ENCODE measurements around the gene CPED1.
A peak's percentile ranks its signal among the peaks of the same experiment; 100 is the strongest.

Gene CPED1

DNA sequence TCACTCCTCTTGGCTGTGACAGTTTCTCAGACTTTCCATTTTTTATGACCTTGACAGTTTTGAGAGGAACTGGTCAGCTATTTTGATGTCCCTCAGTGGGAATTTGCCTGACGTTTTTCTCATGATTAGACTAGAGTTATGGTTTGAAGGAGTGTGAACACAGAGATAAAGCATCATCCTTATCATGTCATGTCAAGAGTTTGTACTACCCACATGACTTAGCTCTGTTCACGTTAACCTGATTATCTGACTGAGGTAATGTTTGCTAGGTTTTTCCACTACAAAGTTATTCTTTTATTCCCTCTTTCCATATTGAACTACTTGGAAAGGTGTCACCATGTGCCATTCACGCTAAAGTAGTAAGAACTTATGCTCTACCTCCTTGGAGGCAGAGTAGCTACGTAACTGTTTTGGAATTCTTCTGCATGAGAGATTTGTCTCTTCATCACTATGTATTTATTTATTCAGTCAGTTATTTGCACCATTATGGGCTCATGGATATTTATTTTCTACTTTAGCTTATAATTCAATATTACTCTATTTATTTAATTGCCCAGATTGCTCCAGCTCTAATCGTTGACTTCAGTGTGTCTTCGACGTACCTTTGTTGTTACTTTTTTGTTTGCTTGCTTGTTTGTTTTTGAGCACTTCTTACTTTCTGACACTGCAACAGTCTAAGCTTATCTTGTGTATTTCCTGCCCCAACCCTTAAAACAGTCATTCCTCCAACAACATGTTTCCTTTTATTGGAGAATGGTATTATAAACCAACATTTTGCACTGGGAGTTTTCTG is 50.4 kb downstream of the CPED1 start:
- peaks cover 7% of the 10 kb centered on the region for H3K4me1 ChIP-seq (ENCODE audit: control insufficient read depth, insufficient read depth, low read length)
- H3K4me3 ChIP-seq (ENCODE audit: low read length): no peak overlapping the region
- no peak overlapping the region for H3K4me2 ChIP-seq (ENCODE audit: low read length)
- no peak overlapping the region for H3K9ac ChIP-seq (ENCODE audit: low read depth, low read length)
- no peaks in the 10 kb centered on the region for H3K36me3 ChIP-seq (ENCODE audit: insufficient read depth, low read length)
- H3K27me3 ChIP-seq (ENCODE audit: control insufficient read depth, insufficient read depth, low read length): no peaks in the 10 kb centered on the region
- H3K9me3 ChIP-seq (replicated peaks; ENCODE audit: low read length): no peaks in the 10 kb centered on the region

GRCh38 chr7:121039510-121039822 is 51.0 kb downstream of the CPED1 start:
- H3K9ac ChIP-seq (ENCODE audit: low read depth, low read length): no peak overlapping the region
- no peaks in the 10 kb centered on the region for H3K36me3 ChIP-seq (ENCODE audit: insufficient read depth, low read length)
- no peaks in the 10 kb centered on the region for H3K9me3 ChIP-seq (replicated peaks; ENCODE audit: low read length)
- no peak overlapping the region for H3K4me2 ChIP-seq (ENCODE audit: low read length)
- peaks cover 7% of the 10 kb centered on the region for H3K4me1 ChIP-seq (ENCODE audit: control insufficient read depth, insufficient read depth, low read length)
- H3K27me3 ChIP-seq (ENCODE audit: control insufficient read depth, insufficient read depth, low read length): no peaks in the 10 kb centered on the region
- H3K4me3 ChIP-seq (ENCODE audit: low read length): no peak overlapping the region

DNA sequence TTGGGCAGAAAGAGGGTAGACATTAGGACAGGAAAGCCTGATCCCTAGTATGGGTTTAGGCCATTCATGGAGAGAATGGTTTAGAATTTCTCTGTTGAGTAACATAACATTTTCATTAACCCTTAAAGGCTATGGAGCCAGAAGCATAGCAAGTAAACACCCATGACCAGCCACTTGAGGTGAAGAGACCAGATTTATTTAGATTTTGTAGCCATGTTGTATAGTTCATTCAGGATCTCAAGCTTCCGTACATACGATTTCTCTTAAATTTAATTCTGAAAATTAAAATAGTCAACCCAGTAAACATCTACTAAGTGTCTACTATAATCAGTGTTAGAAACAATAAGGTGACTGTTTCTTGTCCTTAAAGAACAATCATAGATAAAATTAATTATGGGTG is 51.5 kb downstream of the CPED1 start:
- no peak overlapping the region for H3K4me2 ChIP-seq (ENCODE audit: low read length)
- peaks cover 7% of the 10 kb centered on the region for H3K4me1 ChIP-seq (ENCODE audit: control insufficient read depth, insufficient read depth, low read length)
- no peaks in the 10 kb centered on the region for H3K27me3 ChIP-seq (ENCODE audit: control insufficient read depth, insufficient read depth, low read length)
- no peaks in the 10 kb centered on the region for H3K9me3 ChIP-seq (replicated peaks; ENCODE audit: low read length)
- H3K4me3 ChIP-seq (ENCODE audit: low read length): no peak overlapping the region
- no peak overlapping the region for H3K9ac ChIP-seq (ENCODE audit: low read depth, low read length)
- no peaks in the 10 kb centered on the region for H3K36me3 ChIP-seq (ENCODE audit: insufficient read depth, low read length)

DNA sequence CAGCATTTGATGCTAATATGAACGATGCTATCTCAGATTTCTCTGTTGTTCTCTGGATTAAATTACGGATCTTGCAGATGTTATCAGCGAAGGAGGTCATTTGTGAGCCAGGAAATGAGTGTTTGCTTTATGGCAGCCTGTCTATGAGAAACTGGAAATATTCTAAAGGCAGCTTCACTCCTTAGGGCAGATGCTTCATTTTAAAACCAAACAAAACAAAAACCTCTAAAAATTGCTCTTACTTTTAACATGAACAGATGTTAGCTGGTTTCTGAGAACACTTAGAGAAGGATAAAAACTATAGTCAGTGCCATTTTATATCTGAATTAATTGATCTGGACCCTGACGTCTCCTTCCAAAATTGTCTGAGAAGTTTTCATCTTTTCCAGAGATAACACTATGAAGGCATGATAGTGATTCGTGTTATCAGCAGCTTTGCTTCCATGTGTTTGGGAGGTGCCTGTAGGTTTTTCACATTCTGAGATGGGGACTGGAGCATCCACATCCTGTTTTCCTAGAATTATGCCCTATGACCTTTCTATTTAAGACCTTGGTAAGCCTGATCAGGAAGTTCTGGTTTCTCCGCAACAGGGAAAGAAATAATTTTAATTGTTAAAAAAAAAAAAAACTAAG is 53.1 kb downstream of the CPED1 start:
- Histone ChIP-seq H3K4me2 (ENCODE audit: low read length) (peak overlapping the region; percentile 39), H3K36me3 (ENCODE audit: insufficient read depth, low read length) (no peaks in the 10 kb centered on the region), H3K9ac (ENCODE audit: low read depth, low read length) (peak overlapping the region; percentile 27), H3K27me3 (ENCODE audit: control insufficient read depth, insufficient read depth, low read length) (no peaks in the 10 kb centered on the region), H3K4me3 (ENCODE audit: low read length) (no peak overlapping the region), H3K4me1 (ENCODE audit: control insufficient read depth, insufficient read depth, low read length) (peaks cover 7% of the 10 kb centered on the region), H3K9me3 (replicated peaks; ENCODE audit: low read length) (no peaks in the 10 kb centered on the region)

- Histone ChIP-seq H3K36me3 (ENCODE audit: insufficient read depth, low read length) (no peaks in the 10 kb centered on the region), H3K4me1 (ENCODE audit: control insufficient read depth, insufficient read depth, low read length) (peaks cover 7% of the 10 kb centered on the region), H3K27me3 (ENCODE audit: control insufficient read depth, insufficient read depth, low read length) (no peaks in the 10 kb centered on the region), H3K4me2 (ENCODE audit: low read length) (no peak overlapping the region), H3K9me3 (replicated peaks; ENCODE audit: low read length) (no peaks in the 10 kb centered on the region), H3K4me3 (ENCODE audit: low read length) (no peak overlapping the region), H3K9ac (ENCODE audit: low read depth, low read length) (no peak overlapping the region)
These were observed 53.7 kb downstream of the CPED1 start for GRCh38 chr7:121042195-121042594.

GRCh38 chr7:121042899-121043298 is 54.4 kb downstream of the CPED1 start:
- Histone ChIP-seq H3K4me2 (ENCODE audit: low read length) (no peak overlapping the region), H3K9me3 (replicated peaks; ENCODE audit: low read length) (no peaks in the 10 kb centered on the region), H3K9ac (ENCODE audit: low read depth, low read length) (no peak overlapping the region), H3K27me3 (ENCODE audit: control insufficient read depth, insufficient read depth, low read length) (no peaks in the 10 kb centered on the region), H3K4me3 (ENCODE audit: low read length) (no peak overlapping the region), H3K4me1 (ENCODE audit: control insufficient read depth, insufficient read depth, low read length) (peaks cover 7% of the 10 kb centered on the region), H3K36me3 (ENCODE audit: insufficient read depth, low read length) (no peaks in the 10 kb centered on the region)

DNA sequence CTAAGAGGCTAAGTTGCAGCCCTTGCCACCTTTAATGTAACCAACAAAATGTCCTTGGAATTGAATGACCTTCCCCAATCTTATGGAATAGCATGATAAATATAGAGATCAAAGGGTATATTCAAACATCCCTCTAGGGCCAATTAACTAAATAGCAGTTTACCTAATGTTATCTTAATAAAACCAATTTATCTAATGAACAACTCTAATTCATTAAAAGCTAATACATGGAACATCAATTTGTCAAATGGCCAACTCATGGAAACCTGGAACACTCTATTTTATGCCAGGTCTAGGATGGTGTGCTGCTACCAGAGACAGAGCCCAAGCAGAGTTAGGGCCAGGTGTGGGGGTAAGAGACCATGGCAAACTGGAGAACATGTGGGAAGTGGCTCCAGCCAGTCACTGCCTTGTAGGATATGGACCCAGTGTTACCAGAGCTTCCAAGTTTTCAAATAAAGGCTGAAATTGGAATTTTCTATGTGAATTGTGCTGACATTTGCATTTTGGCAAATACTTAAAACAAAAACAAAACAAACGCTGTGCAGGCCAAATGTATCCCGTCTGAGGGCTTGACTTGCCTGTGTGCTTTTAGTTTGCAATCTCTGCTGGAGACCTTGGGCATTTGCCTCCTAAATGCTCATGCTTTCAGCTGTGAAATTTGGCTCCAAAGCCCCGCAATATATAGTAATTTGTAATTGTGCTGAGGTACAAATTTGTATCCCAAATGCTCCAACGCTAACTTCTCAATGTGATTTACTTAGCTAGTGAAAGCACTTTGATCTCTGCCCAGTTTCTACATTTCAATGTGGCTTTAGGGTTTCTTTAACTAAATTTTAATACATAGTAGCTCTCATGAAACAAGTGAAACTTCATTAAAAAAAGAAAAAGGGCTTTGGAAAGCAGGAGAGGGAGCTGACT is 55.1 kb downstream of the CPED1 start:
- no peak overlapping the region for H3K4me2 ChIP-seq (ENCODE audit: low read length)
- no peak overlapping the region for H3K9ac ChIP-seq (ENCODE audit: low read depth, low read length)
- no peaks in the 10 kb centered on the region for H3K9me3 ChIP-seq (replicated peaks; ENCODE audit: low read length)
- H3K27me3 ChIP-seq (ENCODE audit: control insufficient read depth, insufficient read depth, low read length): no peaks in the 10 kb centered on the region
- no peak overlapping the region for H3K4me3 ChIP-seq (ENCODE audit: low read length)
- H3K4me1 ChIP-seq (ENCODE audit: control insufficient read depth, insufficient read depth, low read length): peaks cover 7% of the 10 kb centered on the region
- no peaks in the 10 kb centered on the region for H3K36me3 ChIP-seq (ENCODE audit: insufficient read depth, low read length)

GRCh38 chr7:121045090-121045489 is 56.6 kb downstream of the CPED1 start:
- Histone ChIP-seq H3K4me3 (ENCODE audit: low read length) (no peak overlapping the region), H3K36me3 (ENCODE audit: insufficient read depth, low read length) (peaks cover 5% of the 10 kb centered on the region), H3K4me2 (ENCODE audit: low read length) (no peak overlapping the region), H3K4me1 (ENCODE audit: control insufficient read depth, insufficient read depth, low read length) (peaks cover 7% of the 10 kb centered on the region), H3K9ac (ENCODE audit: low read depth, low read length) (no peak overlapping the region), H3K27me3 (ENCODE audit: control insufficient read depth, insufficient read depth, low read length) (no peaks in the 10 kb centered on the region), H3K9me3 (replicated peaks; ENCODE audit: low read length) (no peaks in the 10 kb centered on the region)

GRCh38 chr7:121046009-121046408 is 57.5 kb downstream of the CPED1 start:
- Histone ChIP-seq H3K4me1 (ENCODE audit: control insufficient read depth, insufficient read depth, low read length) (peaks cover 7% of the 10 kb centered on the region), H3K9me3 (replicated peaks; ENCODE audit: low read length) (no peaks in the 10 kb centered on the region), H3K4me3 (ENCODE audit: low read length) (no peak overlapping the region), H3K9ac (ENCODE audit: low read depth, low read length) (no peak overlapping the region), H3K4me2 (ENCODE audit: low read length) (no peak overlapping the region), H3K27me3 (ENCODE audit: control insufficient read depth, insufficient read depth, low read length) (no peaks in the 10 kb centered on the region), H3K36me3 (ENCODE audit: insufficient read depth, low read length) (peaks cover 5% of the 10 kb centered on the region)

DNA sequence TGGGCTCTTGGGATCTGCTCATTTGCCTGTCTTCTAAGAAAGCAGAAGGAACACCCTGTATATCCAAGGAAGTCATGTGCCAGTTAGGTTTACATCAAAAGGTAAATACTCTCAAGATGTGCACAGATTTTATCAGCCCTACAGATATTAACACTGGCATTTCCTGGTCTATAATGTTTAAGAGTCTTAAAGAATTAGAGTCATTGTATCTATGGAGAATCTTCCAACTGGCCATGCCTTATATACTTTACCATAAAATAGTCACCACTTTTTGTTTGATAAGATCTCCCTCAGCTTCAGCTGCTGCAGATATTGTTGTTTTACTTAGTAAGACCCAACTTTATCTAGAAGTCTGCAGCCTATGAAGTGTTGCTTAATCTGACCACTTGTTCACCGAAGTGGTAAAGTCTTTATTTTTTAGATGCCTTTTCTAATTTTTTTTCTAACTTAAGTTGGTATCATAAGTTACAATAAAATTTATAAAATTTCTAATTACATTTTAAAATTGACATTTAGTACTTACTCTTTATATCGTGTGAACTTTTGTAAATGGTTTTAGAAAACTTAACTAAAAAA is 58.5 kb downstream of the CPED1 start:
- no peaks in the 10 kb centered on the region for H3K4me1 ChIP-seq (ENCODE audit: control insufficient read depth, insufficient read depth, low read length)
- H3K27me3 ChIP-seq (ENCODE audit: control insufficient read depth, insufficient read depth, low read length): no peaks in the 10 kb centered on the region
- H3K4me3 ChIP-seq (ENCODE audit: low read length): no peak overlapping the region
- H3K4me2 ChIP-seq (ENCODE audit: low read length): no peak overlapping the region
- H3K36me3 ChIP-seq (ENCODE audit: insufficient read depth, low read length): peaks cover 5% of the 10 kb centered on the region
- no peaks in the 10 kb centered on the region for H3K9me3 ChIP-seq (replicated peaks; ENCODE audit: low read length)
- H3K9ac ChIP-seq (ENCODE audit: low read depth, low read length): no peak overlapping the region

- Histone ChIP-seq H3K27me3 (ENCODE audit: control insufficient read depth, insufficient read depth, low read length) (no peaks in the 10 kb centered on the region), H3K4me1 (ENCODE audit: control insufficient read depth, insufficient read depth, low read length) (no peaks in the 10 kb centered on the region), H3K4me3 (ENCODE audit: low read length) (no peak overlapping the region), H3K4me2 (ENCODE audit: low read length) (no peak overlapping the region), H3K36me3 (ENCODE audit: insufficient read depth, low read length) (peaks cover 10% of the 10 kb centered on the region), H3K9ac (ENCODE audit: low read depth, low read length) (no peak overlapping the region), H3K9me3 (replicated peaks; ENCODE audit: low read length) (no peaks in the 10 kb centered on the region)
These were observed 59.7 kb downstream of the CPED1 start for GRCh38 chr7:121048195-121048594.

All from skeletal muscle satellite cell (primary cell).